Activated T-helper 1 cell treated with anti-CD3 and anti-CD28 coated beads, Interleukin-12 subunit alpha, Interleukin-12 subunit beta, Interleukin-2, Interleukin-4 antibody, amounts not matched to agents 30 ng/mL and 10 ng/mL and 1 ng/mL, durations not matched to agents 14 hours and 24 hours and 36 hours (primary cell): ENCODE results near the gene G6PC3. TPM values are rescaled to one million over a fixed set of nuclear protein-coding genes. Genes with fewer than 3 reads are reported as not detected.
A peak's percentile ranks its signal among the peaks of the same experiment; 100 is the strongest.
"Not testable (repeated sequence)": the region's sequence is repeated elsewhere in the genome, so short reads cannot be mapped to it uniquely, and the experiment has no call there.

ENCODE experiments used
- DNase-seq: peaks from one replicate; pipeline ENCODE4 v3.0.0; 2021; ENCODE audit warnings: low spot score
- H3K27ac Mint-ChIP-seq: one replicate; pipeline ENCODE4 v1.8.0; 2021; ENCODE audit warnings: mild to moderate bottlenecking, mixed read lengths
- H3K27me3 Mint-ChIP-seq: one replicate; pipeline ENCODE4 v1.8.0; 2022; ENCODE audit warnings: mild to moderate bottlenecking, moderate library complexity, mixed read lengths; ENCODE audit not compliant: insufficient read depth
- H3K36me3 Mint-ChIP-seq: one replicate; pipeline ENCODE4 v1.8.0; 2021; ENCODE audit warnings: low read depth, mixed read lengths
- H3K4me1 Mint-ChIP-seq: one replicate; pipeline ENCODE4 v1.8.0; 2021; ENCODE audit warnings: low read depth, mixed read lengths
- H3K4me3 Mint-ChIP-seq: one replicate; pipeline ENCODE4 v1.8.0; 2021; ENCODE audit warnings: mild to moderate bottlenecking, moderate library complexity, mixed read lengths
- H3K9me3 Mint-ChIP-seq: one replicate; pipeline ENCODE4 v1.8.0; 2021; ENCODE audit warnings: mixed read lengths
- intact Hi-C: fragments of 100-400 bp; cut with micrococcal nuclease; formaldehyde crosslinking; loops from one replicate; pipeline ENCODE4 v1.15.1; 2024
- total RNA-seq: library from RNA; stranded (reverse); gene quantifications from 2 replicates; pipeline ENCODE4 v1.2.3, GENCODE V29; 2022

Gene G6PC3
- total RNA-seq, 1 donor from 2014 or later, result 34.9 TPM

GRCh38 chr17:44039829-44040635 lies 30.5 kb upstream of the G6PC3 start:
- no peaks in the 10 kb centered on the region for H3K27me3 Mint-ChIP-seq
- H3K9me3 Mint-ChIP-seq, result no peaks in the 10 kb centered on the region
- peaks cover 26% of the 10 kb centered on the region for H3K36me3 Mint-ChIP-seq
- peak overlapping the region; percentile 53 for H3K27ac Mint-ChIP-seq
- H3K4me3 Mint-ChIP-seq, result peak overlapping the region; percentile 44
- DNase-seq, result no peak
- intact Hi-C loops, result no loop called here
- H3K4me1 Mint-ChIP-seq, result peaks cover 29% of the 10 kb centered on the region

GRCh38 chr17:44043272-44043696 lies 27.3 kb upstream of the G6PC3 start:
- Mint-ChIP-seq H3K27me3 (no peaks in the 10 kb centered on the region), H3K4me1 (peaks cover 29% of the 10 kb centered on the region), H3K9me3 (no peaks in the 10 kb centered on the region), H3K36me3 (peaks cover 20% of the 10 kb centered on the region), H3K27ac (no peak overlapping the region), H3K4me3 (no peak overlapping the region)
- intact Hi-C loops, result no loop called here
- no peak for DNase-seq

- Mint-ChIP-seq H3K9me3 (no peaks in the 10 kb centered on the region), H3K27ac (no peak overlapping the region), H3K27me3 (no peaks in the 10 kb centered on the region), H3K4me1 (peaks cover 29% of the 10 kb centered on the region), H3K4me3 (no peak overlapping the region), H3K36me3 (peaks cover 22% of the 10 kb centered on the region)
- intact Hi-C loops, result no loop called here
- DNase-seq, result no peak
Observed at GRCh38 chr17:44044071-44044470, 26.5 kb upstream of the G6PC3 start.

DNA sequence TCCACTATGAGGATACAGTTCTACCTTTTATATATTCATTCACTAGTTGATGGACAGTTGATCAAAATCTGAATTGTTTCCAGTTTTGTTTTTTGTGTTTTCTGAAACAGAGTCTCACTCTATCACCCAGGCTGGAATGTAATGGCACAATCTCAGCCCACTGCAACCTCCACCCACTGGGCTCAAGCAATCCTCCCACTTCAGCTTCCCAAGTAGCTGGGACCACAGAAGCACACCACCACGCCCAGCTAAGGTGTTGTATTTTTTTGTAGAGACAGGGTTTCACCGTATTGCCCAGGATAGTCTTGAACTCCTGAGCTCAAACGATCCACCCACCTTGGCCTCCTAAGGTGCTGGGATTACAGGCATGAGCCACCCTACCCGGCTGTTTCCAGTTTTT lies 25.0 kb upstream of the G6PC3 start:
- intact Hi-C loops, result no loop called here
- peaks cover 15% of the 10 kb centered on the region for H3K36me3 Mint-ChIP-seq
- H3K4me1 Mint-ChIP-seq, result peaks cover 19% of the 10 kb centered on the region

GRCh38 chr17:44046893-44047292 lies 23.6 kb upstream of the G6PC3 start:
- H3K9me3 Mint-ChIP-seq, H3K27me3 Mint-ChIP-seq: not testable (repeated sequence)

More for the DNA sequence above, 25.0 kb upstream of the G6PC3 start:
- no peak overlapping the region for H3K27ac Mint-ChIP-seq
- H3K9me3 Mint-ChIP-seq, result no peaks in the 10 kb centered on the region
- H3K4me3 Mint-ChIP-seq, result no peak overlapping the region
- no peaks in the 10 kb centered on the region for H3K27me3 Mint-ChIP-seq
- no peak for DNase-seq

DNA sequence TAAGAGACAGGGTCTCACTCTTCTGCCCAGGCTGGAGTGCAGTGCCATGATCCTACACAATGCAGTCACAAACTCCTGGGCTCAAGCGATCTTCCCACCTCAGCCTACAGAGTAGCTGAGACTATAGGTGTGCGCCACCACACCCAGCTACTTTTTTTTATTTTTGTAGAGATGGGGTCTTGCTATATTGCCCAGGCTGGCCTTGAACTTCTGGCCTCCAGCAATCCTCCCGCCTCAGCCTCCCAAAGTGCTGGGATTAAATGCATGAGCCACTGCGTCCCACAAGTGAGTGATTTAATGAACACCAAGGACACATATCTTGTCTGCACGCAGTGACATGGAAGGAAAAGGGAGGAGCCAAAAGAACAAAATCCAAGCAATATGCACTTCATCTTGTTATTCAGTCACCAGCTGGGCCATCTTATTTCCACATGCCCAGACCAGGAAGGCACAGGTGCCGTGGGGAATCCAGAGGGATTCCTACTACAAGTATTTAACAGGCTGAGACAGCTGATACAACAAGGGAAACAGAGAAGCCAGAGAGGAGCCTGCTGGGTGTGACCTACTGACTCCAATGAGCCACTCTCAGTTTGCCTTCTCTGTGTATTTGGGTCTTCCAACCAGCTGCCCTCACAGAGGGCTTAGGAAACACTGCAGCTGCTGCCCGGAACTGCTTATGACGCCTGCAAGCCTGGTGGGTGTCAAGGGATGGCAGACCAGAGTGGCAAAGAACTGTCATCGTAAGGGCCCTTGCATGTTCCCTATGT lies 21.1 kb upstream of the G6PC3 start:
- H3K9me3 Mint-ChIP-seq, result no peaks in the 10 kb centered on the region
- intact Hi-C loops, result no loop called here
- DNase-seq, result no peak
- H3K36me3 Mint-ChIP-seq, result peaks cover 25% of the 10 kb centered on the region
- no peaks in the 10 kb centered on the region for H3K27me3 Mint-ChIP-seq
- H3K27ac Mint-ChIP-seq, result no peak overlapping the region
- peaks cover 18% of the 10 kb centered on the region for H3K4me1 Mint-ChIP-seq
- no peak overlapping the region for H3K4me3 Mint-ChIP-seq

More at GRCh38 chr17:44046893-44047292, 23.6 kb upstream of the G6PC3 start:
- H3K4me3 Mint-ChIP-seq, intact Hi-C loops, H3K27ac Mint-ChIP-seq, DNase-seq, H3K4me1 Mint-ChIP-seq: not testable (repeated sequence)
- H3K36me3 Mint-ChIP-seq, result peaks cover 14% of the 10 kb centered on the region

DNA sequence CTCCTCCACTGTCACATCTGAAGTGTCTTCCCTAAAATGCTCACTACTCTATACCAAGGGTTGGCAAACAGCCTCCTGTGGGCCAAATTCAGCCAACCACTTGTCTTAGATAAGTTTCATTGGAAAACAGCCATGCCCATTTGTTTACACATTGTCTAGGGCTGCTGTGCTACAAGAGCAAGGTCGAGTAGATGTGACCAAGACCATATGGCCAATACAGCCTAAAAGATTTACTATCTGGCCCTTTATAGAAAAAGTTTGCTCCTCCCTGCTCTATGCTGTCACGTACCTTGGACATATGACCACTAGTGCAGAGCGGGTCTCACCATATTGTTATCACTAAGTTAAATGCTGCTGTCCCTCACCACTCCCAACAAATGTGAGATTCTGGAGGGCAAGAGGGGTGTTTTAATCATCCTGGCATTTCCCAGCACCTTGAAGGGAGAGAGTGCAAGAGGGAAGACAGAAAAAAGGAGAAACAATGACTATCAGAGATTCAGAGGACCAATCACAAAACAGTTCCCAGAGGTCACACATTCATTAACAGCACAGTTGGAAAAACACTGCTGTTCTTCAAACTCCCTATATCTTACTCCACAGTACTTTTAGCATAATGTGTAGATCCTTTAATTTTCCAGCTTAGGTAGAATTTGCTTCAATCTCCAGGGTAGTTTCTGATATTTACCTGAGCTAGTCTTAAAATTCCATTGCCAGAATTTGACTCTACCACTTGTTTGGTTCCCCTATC lies 17.2 kb upstream of the G6PC3 start:
- Mint-ChIP-seq H3K4me1 (peaks cover 19% of the 10 kb centered on the region), H3K36me3 (peaks cover 27% of the 10 kb centered on the region), H3K27ac (peak overlapping the region; percentile 53), H3K4me3 (no peak overlapping the region), H3K9me3 (no peaks in the 10 kb centered on the region), H3K27me3 (no peaks in the 10 kb centered on the region)
- DNase-seq, result no peak
- intact Hi-C loops, result no loop called here

GRCh38 chr17:44059101-44059892 lies 11.2 kb upstream of the G6PC3 start:
- no peaks in the 10 kb centered on the region for H3K27me3 Mint-ChIP-seq
- H3K36me3 Mint-ChIP-seq, result peaks cover 42% of the 10 kb centered on the region
- intact Hi-C loops, result no loop called here
- peak overlapping the region; percentile 7 for H3K27ac Mint-ChIP-seq
- H3K4me1 Mint-ChIP-seq, result peaks cover 37% of the 10 kb centered on the region
- no peaks in the 10 kb centered on the region for H3K9me3 Mint-ChIP-seq
- no peak overlapping the region for H3K4me3 Mint-ChIP-seq
- DNase-seq, result no peak

DNA sequence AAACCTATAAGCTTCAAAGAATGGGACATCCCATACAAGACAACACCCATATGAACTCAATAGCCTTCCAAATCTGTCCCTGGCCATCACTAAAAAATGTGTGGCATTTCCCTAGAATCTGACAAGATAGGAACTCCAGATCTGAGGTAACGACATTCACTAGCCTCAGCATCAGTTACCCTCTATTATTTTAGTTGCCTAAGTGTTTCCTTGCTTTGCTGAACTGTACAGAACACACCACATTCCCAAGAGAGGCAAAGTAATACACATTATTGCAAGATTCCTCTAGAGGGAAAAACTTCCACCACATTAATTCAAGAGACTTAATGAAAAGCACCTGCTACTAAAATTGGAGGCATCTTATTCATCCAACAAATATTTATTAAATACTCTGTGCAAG lies 9.1 kb upstream of the G6PC3 start:
- Mint-ChIP-seq H3K4me1 (peaks cover 40% of the 10 kb centered on the region), H3K27ac (no peak overlapping the region)

DNA sequence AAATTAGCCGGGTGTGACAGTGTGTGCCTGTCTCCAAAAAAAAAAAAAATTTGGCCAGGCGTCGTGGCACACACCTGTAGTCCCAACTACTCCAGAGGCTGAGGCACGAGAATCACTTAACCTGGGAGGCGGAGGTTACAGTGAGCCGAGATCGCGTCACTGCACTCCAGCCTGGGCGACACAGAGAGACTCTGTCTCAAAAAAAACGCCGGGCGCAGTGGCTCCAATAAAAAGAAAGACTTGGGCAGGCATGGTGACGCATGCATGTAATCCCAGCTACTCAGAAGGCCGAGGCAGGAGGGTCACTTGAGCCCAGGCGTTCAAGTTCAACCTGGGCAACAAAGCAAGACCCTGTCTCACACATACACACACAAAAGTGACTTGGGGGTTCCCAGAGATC lies 7.7 kb upstream of the G6PC3 start:
- no peak overlapping the region for H3K4me3 Mint-ChIP-seq
- H3K4me1 Mint-ChIP-seq, result peaks cover 40% of the 10 kb centered on the region
- H3K36me3 Mint-ChIP-seq, result peaks cover 42% of the 10 kb centered on the region

More for the DNA sequence above, 9.1 kb upstream of the G6PC3 start:
- intact Hi-C loops, result loop anchor here (10.0 kb wide), 1 partner anchor 263 kb away; the partner anchor contains the start of gene SLC25A39
- no peak for DNase-seq
- H3K4me3 Mint-ChIP-seq, result no peak overlapping the region
- no peaks in the 10 kb centered on the region for H3K27me3 Mint-ChIP-seq
- no peaks in the 10 kb centered on the region for H3K9me3 Mint-ChIP-seq
- H3K36me3 Mint-ChIP-seq, result peaks cover 42% of the 10 kb centered on the region

GRCh38 chr17:44063704-44064639 lies 6.6 kb upstream of the G6PC3 start:
- Mint-ChIP-seq H3K4me3 (peak overlapping the region; percentile 57), H3K9me3 (no peaks in the 10 kb centered on the region), H3K4me1 (peaks cover 40% of the 10 kb centered on the region), H3K36me3 (peaks cover 38% of the 10 kb centered on the region), H3K27ac (peak overlapping the region; percentile 13), H3K27me3 (no peaks in the 10 kb centered on the region)
- intact Hi-C loops, result loop anchor here (10.0 kb wide), 1 partner anchor 261 kb away; the partner anchor contains the start of gene SLC25A39
- no peak for DNase-seq

More for the DNA sequence above, 7.7 kb upstream of the G6PC3 start:
- H3K27me3 Mint-ChIP-seq, result no peaks in the 10 kb centered on the region
- intact Hi-C loops, result loop anchor here (10.0 kb wide), 1 partner anchor 262 kb away; the partner anchor contains the start of gene SLC25A39
- no peak for DNase-seq
- H3K27ac Mint-ChIP-seq, result no peak overlapping the region
- H3K9me3 Mint-ChIP-seq, result no peaks in the 10 kb centered on the region
